Ramos (cell line): ENCODE measurements around the gene INPP5E.

Source experiments
- in situ Hi-C: fragments of 300-500 bp; cut with MboI; formaldehyde crosslinking; loops from one replicate; pipeline ENCODE4 v1.14.3; 2022; ENCODE audit warnings: low sequenced_read_pairs; ENCODE audit not compliant: unreplicated experiment

Gene INPP5E

DNA sequence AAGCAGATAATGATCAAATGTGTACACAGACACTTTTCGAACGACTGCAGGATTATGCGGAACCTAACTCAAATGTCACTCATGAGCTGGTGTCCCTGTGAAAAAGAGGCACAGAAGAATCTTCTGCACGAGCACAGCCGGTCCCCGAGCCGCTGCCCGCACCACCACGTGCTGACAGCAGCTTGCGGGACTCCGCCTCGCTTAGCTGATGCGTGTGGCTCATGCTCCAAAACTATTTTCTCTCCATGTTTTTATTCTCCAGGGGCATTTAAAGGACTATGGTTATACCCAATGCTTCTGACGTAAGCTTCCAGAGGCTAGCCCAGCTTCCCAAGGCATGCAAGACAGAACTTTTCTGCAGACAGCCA, 33.7 kb upstream of the INPP5E start:
- in situ Hi-C loops, result no loop called here

DNA sequence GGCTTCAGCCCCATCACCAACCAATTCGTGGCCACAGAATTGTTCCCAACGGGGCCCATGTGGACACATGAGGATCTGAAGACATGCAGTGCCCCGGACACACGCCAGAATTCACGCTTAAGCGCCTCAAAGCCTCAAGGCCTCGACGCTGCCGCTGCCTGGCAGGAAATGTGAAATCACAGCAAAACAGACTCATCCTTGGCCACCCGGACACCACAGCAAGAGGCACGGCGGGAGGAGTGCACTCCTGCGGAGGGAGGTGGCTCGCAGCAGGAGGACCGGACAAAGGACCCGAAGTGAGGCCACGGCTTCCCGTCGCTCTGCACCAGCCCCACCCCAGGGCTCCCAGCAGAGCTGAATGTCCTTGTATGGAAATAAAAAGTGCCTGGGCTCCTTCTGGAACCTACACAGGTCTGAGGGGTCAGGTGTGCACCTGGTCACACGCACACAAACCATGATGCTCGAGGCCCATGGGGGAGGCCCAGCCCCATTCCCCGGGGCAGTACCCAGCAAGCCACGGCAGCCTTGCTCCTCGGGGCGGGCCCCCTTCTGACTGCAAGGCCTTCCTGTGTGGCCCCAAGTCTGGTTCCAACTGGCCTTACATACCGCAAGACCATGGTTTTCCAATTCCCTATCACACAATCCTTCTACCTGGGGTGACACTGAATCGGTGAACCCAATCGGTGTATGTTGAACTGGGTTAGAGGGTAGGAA, 33.2 kb upstream of the INPP5E start:
- in situ Hi-C loops, result no loop called here

DNA sequence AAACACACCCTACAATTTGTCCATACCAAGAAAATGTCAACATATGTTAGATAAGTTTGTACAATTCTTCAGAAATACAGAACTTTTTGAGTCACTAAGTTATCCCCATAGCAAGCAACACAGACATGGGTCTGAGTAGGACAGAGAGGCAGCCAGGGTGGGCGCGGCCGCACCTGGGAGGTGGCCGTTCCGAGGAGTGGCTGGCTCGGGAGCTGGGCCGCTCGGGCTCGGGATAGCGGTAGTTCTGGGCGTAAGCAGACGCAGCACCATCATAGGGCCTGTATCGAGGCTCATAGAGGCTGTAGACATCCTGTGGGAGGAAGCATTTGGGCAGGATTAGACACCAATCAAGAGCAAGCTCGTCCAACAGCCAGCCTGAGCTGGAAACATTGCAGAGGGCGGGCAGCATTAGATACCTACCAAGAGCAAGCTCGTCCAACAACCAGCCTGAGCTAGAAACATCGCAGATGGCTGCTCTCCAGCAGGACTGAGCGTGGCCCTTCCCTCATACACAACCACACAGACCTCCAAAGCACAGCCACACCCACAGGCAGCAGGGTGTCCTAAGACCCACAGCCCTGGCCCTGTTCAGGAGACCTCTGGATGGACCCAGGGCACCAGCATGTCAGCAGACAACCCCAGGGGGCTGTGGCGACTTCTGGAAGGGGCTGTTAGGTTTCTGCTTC, 32.3 kb upstream of the INPP5E start:
- in situ Hi-C loops, result no loop called here

DNA sequence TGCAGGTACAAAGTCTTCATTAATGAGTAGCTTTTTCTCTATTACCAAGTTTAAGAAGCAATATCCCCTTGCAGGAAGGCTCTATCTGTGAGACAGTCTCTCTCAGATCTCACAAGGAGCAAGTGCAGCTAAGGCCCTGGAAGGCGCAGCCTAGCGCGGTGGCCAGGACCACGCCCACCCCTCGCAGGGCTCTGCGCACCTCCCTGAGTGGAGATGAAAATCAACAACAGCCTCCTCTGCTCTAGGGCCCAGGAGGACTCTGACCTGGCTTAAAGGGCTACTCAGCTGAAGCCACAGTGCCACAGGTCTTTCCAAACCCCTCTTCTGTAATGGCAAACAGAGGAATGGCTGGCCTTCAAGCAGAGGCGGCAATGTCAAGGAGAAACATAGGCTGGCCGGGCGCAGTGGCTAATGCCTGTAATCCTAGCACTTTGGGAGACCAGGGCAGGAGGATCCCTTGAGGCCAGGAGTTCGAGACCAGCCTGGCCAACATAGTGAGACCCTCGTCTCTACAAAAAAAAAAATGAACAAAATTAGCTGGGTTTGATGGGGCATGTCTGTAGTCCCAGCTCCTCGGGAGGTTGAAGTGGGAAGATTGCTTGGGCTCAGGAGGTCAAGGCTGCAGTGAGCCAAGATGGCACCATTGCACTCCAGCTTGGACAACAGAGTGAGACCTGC, 31.3 kb upstream of the INPP5E start:
- in situ Hi-C loops, result no loop called here

DNA sequence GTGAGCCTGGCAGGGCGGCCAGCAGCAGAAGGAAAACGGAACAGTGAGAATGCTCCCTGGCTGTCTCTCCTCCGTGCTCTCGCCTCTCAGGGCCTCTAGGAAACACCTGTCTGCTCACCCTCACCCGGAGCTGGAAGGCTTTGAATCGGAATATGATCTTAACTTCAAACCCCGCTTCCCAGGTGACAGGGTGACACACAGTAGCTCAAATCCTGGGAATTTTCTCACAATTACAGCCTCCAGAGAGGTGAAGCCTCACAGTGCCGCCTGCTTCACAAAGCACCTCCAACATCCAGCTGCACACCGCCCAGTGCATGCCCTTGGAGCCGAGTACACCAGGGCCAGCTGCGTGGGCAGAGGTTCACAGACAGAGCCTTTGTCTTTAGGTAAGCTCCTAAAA, 30.7 kb upstream of the INPP5E start:
- in situ Hi-C loops, result no loop called here

DNA sequence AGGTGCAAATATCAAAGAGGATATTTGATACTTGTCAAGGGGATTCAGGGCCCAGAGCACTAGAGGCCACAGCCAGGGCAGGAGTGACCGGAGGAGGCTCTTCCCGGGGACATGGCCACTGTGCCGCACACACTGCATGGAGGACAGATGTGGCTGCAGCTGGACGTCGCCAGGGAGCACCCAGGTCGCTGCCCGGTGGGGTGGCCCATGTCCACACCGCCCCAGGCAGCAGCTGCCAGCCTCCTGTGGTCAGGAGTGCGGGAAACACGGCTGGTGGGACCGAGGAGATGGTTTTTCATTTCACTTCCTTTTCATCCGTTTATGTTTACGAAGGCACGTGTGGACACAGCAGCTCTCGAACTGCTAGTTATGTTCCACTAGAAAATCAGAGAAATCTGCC, 28.1 kb upstream of the INPP5E start:
- in situ Hi-C loops, result no loop called here

DNA sequence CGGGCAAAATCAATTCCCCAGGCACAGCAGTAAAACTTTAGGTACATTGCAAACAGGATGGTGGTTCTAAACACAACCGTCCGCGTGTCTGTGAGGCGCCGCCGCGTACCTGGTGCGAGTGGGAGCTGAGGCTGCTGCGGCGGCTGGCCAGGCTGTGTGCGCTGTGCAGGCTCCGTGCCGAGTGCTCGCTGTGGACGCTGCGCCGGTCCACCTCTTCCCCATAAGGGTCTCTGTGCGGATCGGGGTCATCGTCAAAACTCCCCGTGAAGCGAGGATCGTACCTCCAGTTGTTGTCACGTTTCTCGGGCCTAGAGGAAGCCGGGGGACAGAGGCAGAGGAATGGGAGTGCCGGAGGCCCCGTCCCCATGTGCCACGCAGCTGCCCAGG, 26.5 kb upstream of the INPP5E start:
- in situ Hi-C loops, result no loop called here

DNA sequence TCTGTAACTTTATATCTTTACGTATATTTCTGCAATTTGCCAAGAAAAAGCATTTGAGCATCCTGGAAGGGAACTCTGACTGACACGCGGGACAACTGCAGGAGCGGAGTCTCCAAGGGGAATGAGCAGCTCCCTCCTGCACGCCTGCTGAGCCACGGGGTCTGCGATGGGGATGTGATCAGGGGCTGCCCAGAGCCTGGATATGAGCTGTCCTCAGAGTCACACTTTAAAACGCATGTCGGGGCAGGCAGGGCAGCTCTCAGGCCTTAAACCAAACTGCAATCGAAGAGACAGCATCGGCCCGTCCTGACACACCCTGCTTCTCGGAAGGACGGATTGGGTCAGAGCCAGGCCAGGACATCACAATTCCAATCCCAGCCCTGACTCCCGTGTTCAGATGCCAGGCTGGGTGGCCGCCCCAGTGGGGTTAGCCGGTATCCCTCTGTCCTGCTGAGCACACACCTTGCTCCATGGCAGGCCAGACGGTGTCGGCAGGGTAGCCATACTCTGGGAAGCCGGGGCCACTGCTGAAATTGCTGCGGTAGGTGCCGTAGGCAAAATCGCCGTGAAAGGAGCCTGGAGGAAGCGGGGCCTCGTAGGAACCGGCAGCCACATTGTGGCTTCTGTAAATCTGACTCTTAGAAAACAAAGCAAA, 26.0 kb upstream of the INPP5E start:
- in situ Hi-C loops, result no loop called here

DNA sequence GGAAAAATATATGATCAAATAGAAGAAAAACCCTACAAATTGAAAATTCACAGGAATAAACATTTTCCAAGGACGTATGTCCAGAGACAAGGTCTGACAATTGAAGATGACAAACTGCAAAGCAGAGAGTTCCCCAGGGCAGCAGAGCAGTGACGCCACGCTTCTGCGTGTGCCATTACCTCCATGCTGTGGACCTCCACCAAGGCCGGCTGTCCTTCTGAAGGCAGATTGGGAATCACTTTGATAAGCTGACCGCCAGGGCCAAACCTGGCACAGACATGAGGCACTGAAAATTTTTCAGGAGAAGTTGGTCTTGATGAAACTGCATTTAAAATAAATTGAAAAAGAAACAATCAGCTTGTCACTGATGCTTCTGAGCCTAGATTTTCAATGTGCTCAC, 24.6 kb upstream of the INPP5E start:
- in situ Hi-C loops, result no loop called here

DNA sequence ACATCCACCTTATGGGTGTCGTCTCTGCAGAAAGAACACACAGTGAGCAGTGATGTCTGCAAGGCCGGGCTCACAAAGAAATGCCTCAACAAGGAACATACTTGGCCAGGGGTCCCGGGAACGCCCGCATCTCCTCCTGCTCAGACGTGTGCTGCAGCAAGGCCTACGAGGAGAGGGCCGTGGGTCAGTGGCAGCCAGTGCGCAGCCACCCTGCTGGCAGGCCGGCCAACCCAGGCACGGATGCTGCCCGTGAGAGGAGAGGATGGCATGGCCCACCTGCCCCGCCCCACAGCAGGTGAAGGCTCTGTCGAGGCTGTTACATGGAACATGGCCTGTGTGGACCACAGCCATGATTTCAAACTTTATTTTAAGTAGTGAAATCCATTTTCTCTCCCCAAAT, 23.9 kb upstream of the INPP5E start:
- in situ Hi-C loops, result no loop called here

DNA sequence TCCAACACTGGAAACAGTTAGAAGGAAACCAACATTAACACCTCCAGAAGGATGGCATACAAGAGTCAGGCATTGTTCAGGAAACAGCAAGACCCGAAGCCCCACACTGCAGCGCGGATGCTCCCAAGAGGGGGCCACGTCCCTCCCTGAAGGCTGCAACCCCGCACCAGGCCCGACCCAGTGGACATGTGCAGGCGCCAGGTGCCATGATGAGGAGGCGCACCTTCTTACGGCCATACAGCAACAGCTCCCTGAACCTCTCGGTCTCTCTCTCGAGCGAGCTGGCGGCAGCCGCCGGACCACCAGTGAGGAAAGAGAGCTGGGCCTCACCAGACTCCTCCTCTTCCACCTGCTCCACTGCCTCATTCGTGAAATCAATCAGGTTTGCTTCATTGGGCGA, 23.0 kb upstream of the INPP5E start:
- in situ Hi-C loops, result no loop called here

DNA sequence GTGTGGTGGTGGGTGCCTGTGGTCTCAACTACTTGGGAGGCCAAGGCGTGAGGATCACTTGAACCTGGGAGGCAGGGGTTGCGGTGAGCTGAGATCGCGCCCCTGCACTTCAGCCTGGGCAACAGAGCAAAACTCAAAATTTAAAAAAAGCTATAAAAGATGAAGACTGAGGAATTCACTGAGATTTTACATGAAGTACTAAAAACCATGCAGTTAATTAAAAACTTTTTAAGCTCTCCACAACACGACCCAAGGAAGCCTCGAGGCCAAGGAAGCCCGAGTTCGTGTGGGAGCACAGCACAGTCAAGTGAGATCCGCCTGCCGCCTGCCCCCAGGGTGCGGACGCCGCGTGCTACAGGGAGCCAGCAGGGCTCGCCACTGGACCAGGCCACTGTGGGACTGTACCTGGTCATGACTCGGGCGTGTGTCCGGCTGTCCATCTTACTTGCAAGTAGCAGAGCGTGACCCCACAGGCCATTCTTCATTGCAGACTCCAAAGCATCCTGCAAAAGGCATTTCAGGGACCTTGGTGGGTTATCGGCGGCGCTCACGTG, 21.2 kb upstream of the INPP5E start:
- in situ Hi-C loops, result no loop called here

DNA sequence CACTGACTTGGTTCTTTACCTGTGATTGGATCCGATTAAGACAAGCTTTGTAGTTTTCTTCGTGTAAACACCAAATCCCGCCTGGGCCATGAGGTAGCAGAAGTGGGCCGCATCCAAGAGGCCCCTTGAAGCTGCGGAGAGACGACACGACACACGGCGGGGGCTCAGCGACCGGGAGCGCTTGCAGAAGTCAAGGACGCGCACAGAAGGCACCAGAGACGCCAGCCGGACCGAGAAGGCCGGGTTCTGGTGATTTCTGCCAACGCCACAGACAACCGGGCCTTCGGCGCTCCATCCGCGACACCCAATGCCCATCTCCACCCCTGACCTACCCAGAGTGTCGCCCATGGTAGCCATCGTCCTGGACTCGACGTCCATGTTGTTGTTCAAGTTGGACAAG, 19.8 kb upstream of the INPP5E start:
- in situ Hi-C loops, result no loop called here

DNA sequence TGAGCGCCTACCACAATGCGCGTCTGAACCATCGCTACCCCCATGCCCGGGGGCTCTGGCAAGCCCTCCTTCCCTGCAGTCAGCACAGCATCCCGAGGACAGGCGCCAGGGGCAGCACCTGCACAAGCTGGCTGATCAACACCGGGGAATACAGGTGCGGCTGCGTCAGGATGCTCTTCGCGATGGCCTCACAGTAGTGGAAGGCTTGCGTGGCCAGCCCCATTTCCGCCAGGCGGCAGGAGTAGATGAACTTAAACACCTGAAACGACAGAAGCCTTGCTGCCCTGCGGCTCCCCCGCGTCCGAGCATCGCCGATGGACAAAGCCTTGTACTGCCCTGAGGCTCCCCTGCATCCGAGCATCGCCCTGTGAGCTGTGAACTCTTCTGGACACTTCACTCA, 17.7 kb upstream of the INPP5E start:
- in situ Hi-C loops, result no loop called here

DNA sequence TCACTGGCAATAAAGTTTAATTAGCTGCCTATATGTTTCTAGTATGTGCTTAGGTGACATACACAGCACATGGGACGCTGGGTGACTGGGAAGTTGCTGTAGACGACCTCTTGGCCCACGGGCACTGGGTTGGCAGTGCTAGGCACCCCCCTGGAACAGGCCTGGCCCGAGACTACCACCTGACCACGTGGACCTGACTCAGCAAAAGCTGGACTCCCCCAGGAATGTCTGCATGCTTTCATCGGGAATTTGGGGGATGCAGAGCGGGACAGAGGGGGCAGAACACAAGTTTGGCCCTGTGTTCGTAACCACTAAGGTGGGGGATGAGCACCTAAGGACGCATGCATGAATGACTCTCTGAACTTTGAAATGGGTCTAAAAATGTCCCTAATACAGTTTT, 16.6 kb upstream of the INPP5E start:
- in situ Hi-C loops, result no loop called here

DNA sequence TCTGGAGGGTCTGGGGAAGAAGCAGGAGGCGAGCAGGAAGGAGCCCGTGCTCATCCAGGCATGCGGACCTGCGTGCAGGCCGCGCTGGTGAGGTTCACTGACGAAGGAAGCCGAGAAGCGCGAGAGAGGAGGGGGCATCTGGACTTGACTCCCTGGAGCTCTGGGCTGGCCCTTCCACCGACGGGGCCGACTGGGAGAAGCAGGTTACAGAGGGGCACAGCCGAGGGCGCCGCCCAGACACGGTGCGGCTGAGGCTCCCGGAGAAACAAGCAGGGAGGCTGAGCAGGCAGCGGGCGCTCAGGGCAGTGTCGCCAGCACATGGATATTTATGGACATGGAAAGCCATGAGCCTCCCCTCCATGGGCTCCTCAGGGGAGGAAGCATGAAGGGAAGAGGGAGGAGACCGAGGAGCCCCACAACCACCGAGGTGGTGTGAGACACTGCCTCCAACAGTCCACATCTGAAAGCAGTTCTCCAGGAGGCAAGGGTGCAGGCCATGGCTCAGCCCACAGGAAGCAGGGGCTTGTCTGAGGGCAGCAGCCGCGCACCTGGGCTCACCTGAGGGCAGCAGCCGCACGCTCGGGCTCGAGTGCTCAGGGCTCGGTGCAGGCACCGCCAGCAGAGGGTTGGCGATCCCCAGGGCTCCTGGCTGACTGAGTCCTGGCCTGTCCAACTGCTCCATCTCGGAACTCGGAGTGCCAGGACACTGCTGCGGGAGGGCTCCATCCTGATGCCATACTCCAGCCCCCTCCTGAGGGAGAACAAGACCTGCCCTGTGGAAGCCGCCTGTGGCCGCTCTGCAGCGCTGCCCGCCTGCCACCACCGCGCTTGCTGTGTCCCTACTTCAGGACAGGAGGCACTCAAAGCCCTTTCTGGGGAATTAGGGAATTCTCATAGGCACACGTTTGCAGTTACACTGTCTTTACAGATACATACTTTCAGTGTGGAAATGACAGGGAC, 15.7 kb upstream of the INPP5E start:
- in situ Hi-C loops, result no loop called here

DNA sequence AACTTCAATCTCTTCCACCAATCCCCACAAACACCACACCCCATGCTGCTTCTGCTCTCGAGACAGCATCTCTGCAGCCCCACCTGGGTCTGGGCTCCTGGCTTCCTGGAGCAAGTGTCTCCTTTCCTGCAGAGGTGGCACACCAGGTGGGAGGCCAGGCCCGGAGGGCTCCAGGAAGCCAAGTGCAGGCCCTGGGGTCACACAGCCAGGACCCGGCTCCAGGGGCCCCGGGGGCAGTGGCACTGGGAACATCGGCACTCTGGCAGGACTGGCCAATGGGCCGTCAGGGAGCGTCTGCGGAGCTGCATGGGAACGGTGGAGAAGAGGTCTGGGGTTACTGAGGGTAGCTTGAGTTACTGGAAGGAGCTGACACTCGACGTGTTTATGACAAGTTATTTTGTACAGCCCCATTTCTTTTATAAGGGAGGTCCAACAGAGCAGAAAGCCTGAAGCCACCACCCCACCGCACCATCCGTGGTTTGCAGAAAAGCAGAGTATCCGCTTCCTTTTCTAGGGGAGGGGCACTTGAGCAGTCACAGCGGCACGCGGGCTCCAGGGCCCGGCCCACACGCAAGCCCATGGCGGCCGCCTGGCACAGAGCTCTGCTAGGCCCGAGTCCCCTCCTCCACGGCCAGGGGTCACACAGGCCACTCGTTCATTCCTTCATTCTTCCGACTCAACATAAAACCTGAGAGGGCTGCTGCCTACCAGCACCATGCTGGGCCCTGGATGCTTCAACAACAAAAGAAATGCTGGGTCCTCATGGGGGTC, 14.6 kb upstream of the INPP5E start:
- in situ Hi-C loops, result no loop called here

DNA sequence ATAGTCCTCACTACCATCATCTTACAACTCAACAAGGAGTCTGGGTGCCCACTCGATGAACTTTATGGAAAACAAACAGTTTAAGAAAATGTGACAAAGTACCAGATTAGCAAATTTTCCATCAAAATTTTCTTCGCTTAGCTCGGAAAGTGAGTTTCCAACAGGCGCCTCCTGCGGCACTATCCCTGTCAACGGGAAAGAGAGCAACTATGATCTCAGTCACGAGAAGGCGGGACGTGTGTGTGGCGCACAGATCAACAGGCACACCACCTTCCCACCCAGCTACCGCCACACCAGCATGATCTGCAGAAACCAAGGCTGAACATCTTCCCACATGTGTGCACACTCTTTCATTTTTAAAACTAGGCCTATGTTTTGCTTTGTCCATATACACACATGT, 13.7 kb upstream of the INPP5E start:
- in situ Hi-C loops, result no loop called here

DNA sequence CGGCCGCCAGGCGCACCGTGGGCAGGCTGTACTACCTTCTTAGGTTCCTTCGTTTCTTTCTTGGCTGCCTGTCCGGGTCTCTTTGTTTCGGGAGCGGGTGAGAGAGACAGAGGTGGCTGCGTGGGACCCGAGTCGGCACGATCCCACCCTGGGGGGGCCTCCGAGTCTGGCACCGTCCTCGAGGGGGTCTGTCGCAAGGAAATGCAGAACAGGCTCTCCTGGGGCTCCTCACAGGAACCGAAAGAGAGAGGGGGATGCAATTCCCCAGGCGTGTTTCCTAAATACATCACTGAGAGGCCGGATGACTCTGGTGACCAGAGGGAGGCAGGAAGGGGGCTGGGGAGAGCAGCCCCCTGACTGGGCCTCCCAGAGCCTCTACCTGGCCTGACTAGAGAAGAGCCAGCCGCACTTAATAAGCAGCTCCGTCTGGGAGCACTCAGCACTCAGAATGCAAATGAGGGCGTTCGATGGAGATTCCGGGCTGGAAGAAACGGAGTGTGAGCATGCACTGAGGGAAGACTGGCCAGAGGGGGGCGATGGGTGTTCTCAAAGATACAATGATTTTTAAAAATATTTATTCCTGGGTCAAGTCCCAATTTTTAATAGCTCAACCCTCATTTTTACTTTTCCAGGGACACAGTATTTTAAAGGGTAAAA, 11.7 kb upstream of the INPP5E start:
- in situ Hi-C loops, result no loop called here
